ENCODE data around the gene GYS1.

DNA sequence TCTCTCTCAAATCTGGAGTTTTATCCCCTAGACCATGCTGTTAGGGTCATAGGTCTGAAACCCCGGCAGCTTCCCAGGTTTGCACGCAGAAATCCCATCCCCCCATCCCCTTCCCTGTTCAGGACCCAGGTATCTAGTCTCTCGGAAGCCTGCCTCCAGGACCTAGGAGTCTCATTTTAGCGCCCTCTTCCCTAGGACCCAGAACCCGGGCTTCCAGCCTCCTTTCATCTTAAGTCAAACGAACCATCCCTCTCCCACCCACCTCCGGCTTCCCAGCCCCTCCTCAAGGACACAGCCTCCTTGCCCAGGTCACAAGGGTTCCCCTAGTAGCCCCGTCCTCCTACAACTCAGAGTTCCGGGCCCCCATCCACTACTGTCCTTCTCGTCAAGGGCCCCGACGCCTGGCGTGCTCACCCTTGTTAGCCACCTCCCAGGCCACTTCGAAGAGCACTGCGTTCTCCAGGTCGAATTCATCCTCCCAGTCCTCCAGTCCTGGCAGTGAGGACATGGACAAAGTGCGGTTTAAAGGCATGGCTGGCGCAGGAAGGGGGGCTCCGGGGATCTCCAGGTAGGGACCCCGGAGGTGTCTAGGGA, 431 bp downstream of the GYS1 start:
- TF ChIP-seq, protein P1, sequence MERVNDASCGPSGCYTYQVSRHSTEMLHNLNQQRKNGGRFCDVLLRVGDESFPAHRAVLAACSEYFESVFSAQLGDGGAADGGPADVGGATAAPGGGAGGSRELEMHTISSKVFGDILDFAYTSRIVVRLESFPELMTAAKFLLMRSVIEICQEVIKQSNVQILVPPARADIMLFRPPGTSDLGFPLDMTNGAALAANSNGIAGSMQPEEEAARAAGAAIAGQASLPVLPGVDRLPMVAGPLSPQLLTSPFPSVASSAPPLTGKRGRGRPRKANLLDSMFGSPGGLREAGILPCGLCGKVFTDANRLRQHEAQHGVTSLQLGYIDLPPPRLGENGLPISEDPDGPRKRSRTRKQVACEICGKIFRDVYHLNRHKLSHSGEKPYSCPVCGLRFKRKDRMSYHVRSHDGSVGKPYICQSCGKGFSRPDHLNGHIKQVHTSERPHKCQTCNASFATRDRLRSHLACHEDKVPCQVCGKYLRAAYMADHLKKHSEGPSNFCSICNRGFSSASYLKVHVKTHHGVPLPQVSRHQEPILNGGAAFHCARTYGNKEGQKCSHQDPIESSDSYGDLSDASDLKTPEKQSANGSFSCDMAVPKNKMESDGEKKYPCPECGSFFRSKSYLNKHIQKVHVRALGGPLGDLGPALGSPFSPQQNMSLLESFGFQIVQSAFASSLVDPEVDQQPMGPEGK (CRISPR knock-in tag; IDR thresholded peaks at IDR 0.05; ENCODE audit: borderline replicate concordance): no peak
- no peak for TF ChIP-seq ARNTL (CRISPR knock-in tag; IDR thresholded peaks at IDR 0.05; ENCODE audit: borderline replicate concordance, low read depth)
- TF ChIP-seq GLIS3 (CRISPR knock-in tag; IDR thresholded peaks at IDR 0.05): no peak
- TF ChIP-seq CSDC2 (CRISPR knock-in tag; IDR thresholded peaks at IDR 0.05): no peak
- no peak for TF ChIP-seq TCF4 (CRISPR knock-in tag; IDR thresholded peaks at IDR 0.05; ENCODE audit: borderline replicate concordance)
- no peak for TF ChIP-seq ISL1 (CRISPR knock-in tag; IDR thresholded peaks at IDR 0.05)
- no peak for TF ChIP-seq PPARA (CRISPR knock-in tag; IDR thresholded peaks at IDR 0.05; ENCODE audit: borderline replicate concordance)
- no peak for TF ChIP-seq TSHZ2 (CRISPR knock-in tag; IDR thresholded peaks at IDR 0.05)
- TF ChIP-seq CSRNP3 (CRISPR knock-in tag; IDR thresholded peaks at IDR 0.05): no peak
- TF ChIP-seq BACH2 (CRISPR knock-in tag; IDR thresholded peaks at IDR 0.05; ENCODE audit: borderline replicate concordance): no peak
